DOHH2 (cell line): ENCODE data around the gene SLC6A17.

ENCODE experiments used
- H3F3A ChIP-seq: fragments of 200-600 bp; sonication (generic), shearing (Covaris generic); 2 replicates; pipeline ENCODE4 v1.6.0; 2016; ENCODE audit warnings: antibody characterized with exemption, mild to moderate bottlenecking; ENCODE audit not compliant: control insufficient read depth, insufficient read depth
- H3K27ac ChIP-seq: fragments of 200-600 bp; sonication (generic); 2 replicates; pipeline ENCODE4 v1.5.1; 2014; ENCODE audit warnings: low read depth, mild to moderate bottlenecking, low read length, moderate library complexity
- H3K27me3 ChIP-seq: fragments of 200-600 bp; sonication (generic); 2 replicates; pipeline ENCODE4 v1.6.1; 2014; ENCODE audit warnings: mild to moderate bottlenecking, low read length, mixed read lengths; ENCODE audit not compliant: control insufficient read depth
- H3K36me3 ChIP-seq: fragments of 200-600 bp; sonication (generic); 2 replicates; pipeline ENCODE4 v1.6.1; 2014; ENCODE audit warnings: mild to moderate bottlenecking, low read length, moderate library complexity, mixed read lengths; ENCODE audit not compliant: control insufficient read depth
- H3K4me1 ChIP-seq: fragments of 200-600 bp; sonication (generic); 2 replicates; pipeline ENCODE4 v1.6.1; 2014; ENCODE audit warnings: mild to moderate bottlenecking, low read length, mixed read lengths; ENCODE audit not compliant: control insufficient read depth
- H3K4me2 ChIP-seq: fragments of 200-600 bp; sonication (generic); 2 replicates; pipeline ENCODE4 v1.6.0; 2014; ENCODE audit warnings: mild to moderate bottlenecking, low read length, moderate library complexity
- H3K4me3 ChIP-seq: fragments of 200-600 bp; sonication (generic); 2 replicates; pipeline ENCODE4 v1.5.1; 2014; ENCODE audit warnings: mild to moderate bottlenecking, low read length, mixed read lengths
- H3K79me2 ChIP-seq: fragments of 200-600 bp; sonication (generic); 2 replicates; pipeline ENCODE4 v1.6.1; 2014; ENCODE audit warnings: mild to moderate bottlenecking, low read length, mixed read lengths; ENCODE audit not compliant: control insufficient read depth
- H3K9me2 ChIP-seq: fragments of 200-600 bp; sonication (generic); replicated peaks from 2 replicates; pipeline ENCODE4 v1.6.1; 2014; ENCODE audit warnings: mild to moderate bottlenecking, low read length, mixed read lengths; ENCODE audit not compliant: control insufficient read depth
- H3K9me3 ChIP-seq: fragments of 200-600 bp; sonication (generic); 2 replicates; pipeline ENCODE4 v1.6.1; 2014; ENCODE audit warnings: antibody characterized with exemption, low read length, mixed read lengths; ENCODE audit not compliant: control insufficient read depth, insufficient read depth
- H4K20me1 ChIP-seq: fragments of 200-600 bp; sonication (generic); 2 replicates; pipeline ENCODE4 v1.6.0; 2014; ENCODE audit warnings: low read depth, mild to moderate bottlenecking, antibody characterized with exemption, low read length, moderate library complexity; ENCODE audit not compliant: control insufficient read depth, insufficient read depth
- EZH2phosphoT487 ChIP-seq: fragments of 200-600 bp; sonication (generic); IDR thresholded peaks from 2 replicates; pipeline ENCODE4 v1.6.1; 2017; ENCODE audit warnings: borderline replicate concordance, mild to moderate bottlenecking, antibody characterized with exemption, low read length, moderate library complexity, mixed read lengths
- TF ChIP-seq, protein P1 (sequence below): fragments of 200-600 bp; sonication (generic); IDR thresholded peaks from one replicate; pipeline ENCODE4 v1.5.1; 2014; ENCODE audit warnings: antibody characterized with exemption, mild to moderate bottlenecking, low read depth, low read length; ENCODE audit not compliant: poor library complexity, severe bottlenecking

SLC6A17 gene

DNA sequence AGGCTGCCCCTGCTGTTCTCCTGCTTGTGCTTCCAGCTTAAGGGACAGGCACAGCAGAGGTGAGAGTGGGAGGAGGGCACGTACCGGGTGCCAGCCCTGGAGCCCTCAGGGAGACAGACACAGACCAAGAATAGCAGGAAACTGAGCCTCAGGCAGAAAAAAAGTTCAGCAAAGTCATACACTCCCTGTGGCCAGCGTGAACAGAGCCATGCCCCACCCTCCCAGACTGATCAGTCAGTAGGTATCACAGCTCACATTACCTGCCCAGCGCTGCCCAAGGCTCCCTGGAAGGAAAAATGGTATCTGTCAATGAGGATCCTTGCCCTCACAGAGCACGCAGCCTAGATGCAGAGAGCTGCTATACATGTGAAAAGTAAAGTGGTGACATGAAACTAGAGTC lies 36.7 kb upstream of the SLC6A17 start:
- no peaks in the 10 kb centered on the region for H3F3A ChIP-seq
- no peaks in the 10 kb centered on the region for H3K9me3 ChIP-seq
- peaks cover 52% of the 10 kb centered on the region for H3K27me3 ChIP-seq
- no peaks in the 10 kb centered on the region for H3K9me2 ChIP-seq
- no peaks in the 10 kb centered on the region for H4K20me1 ChIP-seq
- H3K4me2 ChIP-seq: no peak overlapping the region
- H3K36me3 ChIP-seq: no peaks in the 10 kb centered on the region
- no peak overlapping the region for H3K27ac ChIP-seq
- no peak overlapping the region for H3K4me3 ChIP-seq
- H3K79me2 ChIP-seq: no peaks in the 10 kb centered on the region
- no peak for TF ChIP-seq EZH2phosphoT487
- TF ChIP-seq, protein P1, sequence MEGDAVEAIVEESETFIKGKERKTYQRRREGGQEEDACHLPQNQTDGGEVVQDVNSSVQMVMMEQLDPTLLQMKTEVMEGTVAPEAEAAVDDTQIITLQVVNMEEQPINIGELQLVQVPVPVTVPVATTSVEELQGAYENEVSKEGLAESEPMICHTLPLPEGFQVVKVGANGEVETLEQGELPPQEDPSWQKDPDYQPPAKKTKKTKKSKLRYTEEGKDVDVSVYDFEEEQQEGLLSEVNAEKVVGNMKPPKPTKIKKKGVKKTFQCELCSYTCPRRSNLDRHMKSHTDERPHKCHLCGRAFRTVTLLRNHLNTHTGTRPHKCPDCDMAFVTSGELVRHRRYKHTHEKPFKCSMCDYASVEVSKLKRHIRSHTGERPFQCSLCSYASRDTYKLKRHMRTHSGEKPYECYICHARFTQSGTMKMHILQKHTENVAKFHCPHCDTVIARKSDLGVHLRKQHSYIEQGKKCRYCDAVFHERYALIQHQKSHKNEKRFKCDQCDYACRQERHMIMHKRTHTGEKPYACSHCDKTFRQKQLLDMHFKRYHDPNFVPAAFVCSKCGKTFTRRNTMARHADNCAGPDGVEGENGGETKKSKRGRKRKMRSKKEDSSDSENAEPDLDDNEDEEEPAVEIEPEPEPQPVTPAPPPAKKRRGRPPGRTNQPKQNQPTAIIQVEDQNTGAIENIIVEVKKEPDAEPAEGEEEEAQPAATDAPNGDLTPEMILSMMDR: no peak
- no peaks in the 10 kb centered on the region for H3K4me1 ChIP-seq

DNA sequence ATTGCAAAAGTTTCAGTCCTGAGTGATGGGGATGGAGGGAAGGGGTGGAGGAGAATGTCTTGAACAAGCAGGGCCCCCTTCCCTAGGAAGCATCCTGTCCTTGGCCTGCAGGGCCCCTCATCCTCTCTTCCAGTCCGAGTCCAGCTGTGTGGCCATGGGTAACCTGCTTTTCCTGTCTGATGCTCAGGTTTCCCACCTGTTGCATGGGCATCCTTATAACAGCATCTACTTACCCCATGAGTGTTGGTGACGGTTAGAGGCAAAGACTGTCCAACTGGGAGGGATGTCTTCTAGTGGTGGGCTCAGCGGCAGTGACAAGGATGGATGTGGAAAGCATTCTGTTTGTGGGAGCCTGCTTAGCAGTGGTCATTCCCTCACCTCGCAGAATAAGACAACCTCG lies 36.1 kb upstream of the SLC6A17 start:
- no peak overlapping the region for H3K4me2 ChIP-seq
- no peaks in the 10 kb centered on the region for H3K4me1 ChIP-seq
- TF ChIP-seq, protein P1: no peak
- TF ChIP-seq EZH2phosphoT487: no peak
- no peak overlapping the region for H3K27ac ChIP-seq
- no peaks in the 10 kb centered on the region for H3F3A ChIP-seq
- H3K9me2 ChIP-seq: no peaks in the 10 kb centered on the region
- H4K20me1 ChIP-seq: no peaks in the 10 kb centered on the region
- peaks cover 48% of the 10 kb centered on the region for H3K27me3 ChIP-seq
- H3K9me3 ChIP-seq: no peaks in the 10 kb centered on the region
- no peaks in the 10 kb centered on the region for H3K79me2 ChIP-seq
- H3K4me3 ChIP-seq: no peak overlapping the region
- H3K36me3 ChIP-seq: no peaks in the 10 kb centered on the region

DNA sequence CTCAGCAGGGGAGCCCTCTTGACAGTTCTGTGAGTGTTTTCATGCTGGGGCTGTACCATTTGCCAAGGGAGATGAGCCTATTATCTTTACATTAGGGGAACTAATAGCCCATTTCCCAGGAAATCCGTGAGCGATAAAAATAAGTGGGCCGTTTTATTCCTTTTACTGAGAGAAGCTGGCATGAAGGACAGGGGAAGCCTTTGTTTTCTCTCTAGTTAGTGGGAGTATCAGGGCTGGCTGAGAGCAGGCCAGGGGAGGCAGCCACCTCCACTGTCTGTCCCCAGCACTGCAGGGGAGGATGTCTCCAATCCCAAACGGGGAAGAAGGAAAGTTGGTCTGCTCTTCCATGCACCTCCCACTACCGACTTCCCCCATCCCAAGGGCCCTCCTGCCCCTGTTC lies 35.5 kb upstream of the SLC6A17 start:
- Histone ChIP-seq H3K36me3 (no peaks in the 10 kb centered on the region), H3F3A (no peaks in the 10 kb centered on the region), H3K27me3 (peaks cover 48% of the 10 kb centered on the region), H3K4me3 (no peak overlapping the region), H3K4me2 (no peak overlapping the region), H3K9me3 (no peaks in the 10 kb centered on the region), H4K20me1 (no peaks in the 10 kb centered on the region), H3K79me2 (no peaks in the 10 kb centered on the region), H3K9me2 (no peaks in the 10 kb centered on the region), H3K4me1 (no peaks in the 10 kb centered on the region), H3K27ac (no peak overlapping the region)
- TF ChIP-seq EZH2phosphoT487: no peak
- TF ChIP-seq, protein P1: no peak
